ENCODE data around the gene DNAJA2. TPM values are rescaled to one million over a fixed set of nuclear protein-coding genes. Genes with fewer than 3 reads are reported as not detected.
A peak's percentile ranks its signal among the peaks of the same experiment; 100 is the strongest.

The DNAJA2 gene
- total RNA-seq, 1 donor, result 101 TPM

DNA sequence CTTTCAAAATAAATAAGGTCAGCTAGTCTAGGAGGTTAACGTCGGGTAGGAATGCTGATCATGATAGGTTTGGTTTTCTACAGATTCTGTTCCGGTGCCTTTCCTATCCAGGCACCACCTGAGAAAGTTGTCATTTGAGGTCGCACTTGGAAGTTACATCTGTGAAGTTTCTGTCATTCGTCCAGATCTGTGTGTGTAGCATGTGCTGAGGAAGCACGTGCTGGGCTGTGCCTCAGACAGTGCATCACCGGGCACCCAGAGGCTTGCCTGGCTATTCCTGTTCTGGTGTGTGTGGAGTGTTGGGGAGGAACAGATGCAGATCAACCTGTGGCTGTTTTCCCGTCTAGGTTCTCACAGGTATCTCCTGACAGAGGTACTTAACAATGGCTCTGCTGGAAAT is 42.6 kb downstream of the DNAJA2 start:
- TF ChIP-seq, protein P1, sequence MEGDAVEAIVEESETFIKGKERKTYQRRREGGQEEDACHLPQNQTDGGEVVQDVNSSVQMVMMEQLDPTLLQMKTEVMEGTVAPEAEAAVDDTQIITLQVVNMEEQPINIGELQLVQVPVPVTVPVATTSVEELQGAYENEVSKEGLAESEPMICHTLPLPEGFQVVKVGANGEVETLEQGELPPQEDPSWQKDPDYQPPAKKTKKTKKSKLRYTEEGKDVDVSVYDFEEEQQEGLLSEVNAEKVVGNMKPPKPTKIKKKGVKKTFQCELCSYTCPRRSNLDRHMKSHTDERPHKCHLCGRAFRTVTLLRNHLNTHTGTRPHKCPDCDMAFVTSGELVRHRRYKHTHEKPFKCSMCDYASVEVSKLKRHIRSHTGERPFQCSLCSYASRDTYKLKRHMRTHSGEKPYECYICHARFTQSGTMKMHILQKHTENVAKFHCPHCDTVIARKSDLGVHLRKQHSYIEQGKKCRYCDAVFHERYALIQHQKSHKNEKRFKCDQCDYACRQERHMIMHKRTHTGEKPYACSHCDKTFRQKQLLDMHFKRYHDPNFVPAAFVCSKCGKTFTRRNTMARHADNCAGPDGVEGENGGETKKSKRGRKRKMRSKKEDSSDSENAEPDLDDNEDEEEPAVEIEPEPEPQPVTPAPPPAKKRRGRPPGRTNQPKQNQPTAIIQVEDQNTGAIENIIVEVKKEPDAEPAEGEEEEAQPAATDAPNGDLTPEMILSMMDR (IDR thresholded peaks at IDR 0.05; ENCODE audit: insufficient read depth, low read depth, low read length), result no peak
- no peak for DNase-seq (ENCODE audit: low read depth)
- H3K4me3 ChIP-seq (ENCODE audit: low read depth, low read length), result no peak overlapping the region

- peak; percentile 54 for DNase-seq (ENCODE audit: low read depth)
- no peak overlapping the region for H3K4me3 ChIP-seq (ENCODE audit: low read depth, low read length)
- TF ChIP-seq, protein P1 (IDR thresholded peaks at IDR 0.05; ENCODE audit: insufficient read depth, low read depth, low read length), result peak; percentile 87
These were observed 43.8 kb downstream of the DNAJA2 start for GRCh38 chr16:46929378-46930332.

- TF ChIP-seq, protein P1 (IDR thresholded peaks at IDR 0.05; ENCODE audit: insufficient read depth, low read depth, low read length), result no peak
- DNase-seq (ENCODE audit: low read depth), result no peak
These were observed 44.7 kb downstream of the DNAJA2 start for GRCh38 chr16:46928811-46929210.

GRCh38 chr16:46927273-46927672 is 46.2 kb downstream of the DNAJA2 start:
- DNase-seq (ENCODE audit: low read depth), result no peak
- TF ChIP-seq, protein P1 (IDR thresholded peaks at IDR 0.05; ENCODE audit: insufficient read depth, low read depth, low read length), result no peak
- no peak overlapping the region for H3K4me3 ChIP-seq (ENCODE audit: low read depth, low read length)

More at GRCh38 chr16:46928811-46929210, 44.7 kb downstream of the DNAJA2 start:
- H3K4me3 ChIP-seq (ENCODE audit: low read depth, low read length), result no peak overlapping the region

DNA sequence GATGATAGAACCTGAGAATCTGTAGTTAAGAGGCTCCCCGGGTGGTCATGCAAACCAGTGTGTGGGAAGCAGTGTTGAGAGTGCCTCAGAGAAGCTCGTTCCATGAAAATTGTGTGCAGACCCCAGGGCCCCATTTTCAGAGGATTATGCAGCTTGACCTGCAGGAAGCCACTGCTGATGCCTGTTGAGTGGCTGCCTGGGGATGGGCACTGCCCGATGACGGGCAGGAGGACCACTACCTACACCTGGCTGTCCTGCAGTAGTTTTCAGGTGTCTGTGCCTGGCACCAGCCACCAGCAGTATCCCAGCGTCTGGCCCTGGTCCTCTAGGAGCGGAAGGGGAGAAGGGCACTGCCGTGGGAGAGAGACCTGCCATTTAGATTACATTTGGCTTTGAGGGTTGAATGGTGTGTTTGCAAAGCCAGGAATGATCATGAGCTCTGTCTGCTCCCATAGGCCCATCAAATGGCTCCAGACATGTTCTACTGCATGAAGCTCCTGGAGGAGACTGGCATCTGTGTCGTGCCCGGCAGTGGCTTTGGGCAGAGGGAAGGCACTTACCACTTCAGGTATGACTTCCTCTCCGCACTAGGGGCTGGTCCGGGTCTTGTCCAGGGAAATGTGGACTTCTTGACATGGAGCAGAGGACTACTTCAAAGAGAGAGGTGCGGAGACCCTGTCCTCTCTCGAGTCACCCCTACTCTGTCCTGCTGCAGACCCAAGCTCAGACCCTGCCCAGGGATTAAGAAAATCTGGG is 46.8 kb downstream of the DNAJA2 start:
- no peak overlapping the region for H3K4me3 ChIP-seq (ENCODE audit: low read depth, low read length)
- TF ChIP-seq, protein P1 (IDR thresholded peaks at IDR 0.05; ENCODE audit: insufficient read depth, low read depth, low read length), result no peak
- no peak for DNase-seq (ENCODE audit: low read depth)

DNA sequence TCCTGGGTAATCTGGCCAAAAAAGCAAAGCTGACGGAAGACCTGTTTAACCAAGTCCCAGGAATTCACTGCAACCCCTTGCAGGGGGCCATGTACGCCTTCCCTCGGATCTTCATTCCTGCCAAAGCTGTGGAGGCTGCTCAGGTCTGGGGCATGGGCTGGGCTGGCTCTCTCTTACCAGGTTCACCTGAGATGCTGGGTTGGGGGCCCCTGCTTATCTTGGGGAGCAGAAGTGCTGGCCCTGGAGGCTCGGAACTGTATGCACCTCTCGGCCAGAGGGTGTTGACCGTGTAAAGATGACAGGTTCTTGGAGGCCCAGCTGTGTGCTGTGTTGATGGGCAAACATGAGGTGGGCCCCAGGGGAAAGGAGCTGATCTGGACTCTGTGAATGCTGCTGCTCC is 49.1 kb downstream of the DNAJA2 start:
- TF ChIP-seq, protein P1 (IDR thresholded peaks at IDR 0.05; ENCODE audit: insufficient read depth, low read depth, low read length), result no peak
- no peak for DNase-seq (ENCODE audit: low read depth)
- H3K4me3 ChIP-seq (ENCODE audit: low read depth, low read length), result no peak overlapping the region

All from fibroblast of villous mesenchyme (primary cell).